Thyroid gland (tissue), 4 donors: ENCODE results near the gene KCNH1.

ENCODE experiments used
- CTCF ChIP-seq, 6 experiments: fragments of 200-600 bp in 3 of 6; fragments of 450-650 bp in 3 of 6; sonication (generic) in 3 of 6; IDR thresholded peaks; one replicate each; pipeline ENCODE4 v1.5.1; 2016 to 2019; ENCODE audit warnings: antibody characterized with exemption in 6 of 6, mild to moderate bottlenecking in 2 of 6, inconsistent platforms in 1 of 6, moderate library complexity in 1 of 6
- POLR2A ChIP-seq, 2 donors: fragments of 450-650 bp; IDR thresholded peaks; one replicate each; pipeline ENCODE4 v1.6.1; 2017; ENCODE audit warnings: antibody characterized with exemption in 2 of 2, mild to moderate bottlenecking in 2 of 2, moderate library complexity in 1 of 2

GRCh38 chr1:211118407-211119102 lies 15.4 kb downstream of the KCNH1 start:
- TF ChIP-seq CTCF (IDR thresholded peaks at IDR 0.05) (no peak), POLR2A (IDR thresholded peaks at IDR 0.05) (no peak)
